D341Med (cell line): ENCODE measurements around the gene PGAM2.

Experiments
- DNase-seq: peaks from one replicate; pipeline ENCODE4 v3.0.0; 2012; ENCODE audit warnings: low spot score

The PGAM2 gene

GRCh38 chr7:44082541-44083207 is 17.3 kb upstream of the PGAM2 start:
- peak; percentile 97 for DNase-seq

- DNase-seq: no peak
Observed at GRCh38 chr7:44081266-44081748, 15.9 kb upstream of the PGAM2 start.

- no peak for DNase-seq
Observed at GRCh38 chr7:44080686-44081265, 15.4 kb upstream of the PGAM2 start.

GRCh38 chr7:44080118-44080517 is 14.8 kb upstream of the PGAM2 start:
- no peak for DNase-seq

GRCh38 chr7:44079331-44080021 is 14.1 kb upstream of the PGAM2 start:
- no peak for DNase-seq

GRCh38 chr7:44078521-44078920 is 13.2 kb upstream of the PGAM2 start:
- DNase-seq: no peak

- no peak for DNase-seq
Observed at GRCh38 chr7:44077681-44078091, 12.3 kb upstream of the PGAM2 start.

- DNase-seq: no peak
Observed at GRCh38 chr7:44077061-44077460, 11.7 kb upstream of the PGAM2 start.

GRCh38 chr7:44076101-44076895 is 10.9 kb upstream of the PGAM2 start:
- DNase-seq: no peak

- DNase-seq: no peak
Observed at GRCh38 chr7:44075296-44076075, 10.1 kb upstream of the PGAM2 start.

- DNase-seq: no peak
Observed at GRCh38 chr7:44074349-44074695, 9.0 kb upstream of the PGAM2 start.

- no peak for DNase-seq
Observed at GRCh38 chr7:44073664-44074348, 8.4 kb upstream of the PGAM2 start.

GRCh38 chr7:44072364-44073231 is 7.2 kb upstream of the PGAM2 start:
- DNase-seq: peak; percentile 78

- no peak for DNase-seq
Observed at GRCh38 chr7:44071726-44072363, 6.5 kb upstream of the PGAM2 start.

- DNase-seq: no peak
Observed at GRCh38 chr7:44068054-44068453, 2.7 kb upstream of the PGAM2 start.

GRCh38 chr7:44067064-44067951 is 1.9 kb upstream of the PGAM2 start:
- no peak for DNase-seq

GRCh38 chr7:44066494-44067063 is 1.2 kb upstream of the PGAM2 start:
- no peak for DNase-seq

GRCh38 chr7:44066111-44066460 is 719 bp upstream of the PGAM2 start:
- DNase-seq: no peak
